ENCODE measurements around the gene CBFB. TPM values are rescaled to one million over a fixed set of nuclear protein-coding genes. Genes with fewer than 3 reads are reported as not detected.
"Not testable (repeated sequence)": the region's sequence is repeated elsewhere in the genome, so short reads cannot be mapped to it uniquely, and the experiment has no call there.

Gene CBFB
- total and polyA plus RNA-seq, 10 donors: 22.7 to 80.4 (median 58.4) TPM

DNA sequence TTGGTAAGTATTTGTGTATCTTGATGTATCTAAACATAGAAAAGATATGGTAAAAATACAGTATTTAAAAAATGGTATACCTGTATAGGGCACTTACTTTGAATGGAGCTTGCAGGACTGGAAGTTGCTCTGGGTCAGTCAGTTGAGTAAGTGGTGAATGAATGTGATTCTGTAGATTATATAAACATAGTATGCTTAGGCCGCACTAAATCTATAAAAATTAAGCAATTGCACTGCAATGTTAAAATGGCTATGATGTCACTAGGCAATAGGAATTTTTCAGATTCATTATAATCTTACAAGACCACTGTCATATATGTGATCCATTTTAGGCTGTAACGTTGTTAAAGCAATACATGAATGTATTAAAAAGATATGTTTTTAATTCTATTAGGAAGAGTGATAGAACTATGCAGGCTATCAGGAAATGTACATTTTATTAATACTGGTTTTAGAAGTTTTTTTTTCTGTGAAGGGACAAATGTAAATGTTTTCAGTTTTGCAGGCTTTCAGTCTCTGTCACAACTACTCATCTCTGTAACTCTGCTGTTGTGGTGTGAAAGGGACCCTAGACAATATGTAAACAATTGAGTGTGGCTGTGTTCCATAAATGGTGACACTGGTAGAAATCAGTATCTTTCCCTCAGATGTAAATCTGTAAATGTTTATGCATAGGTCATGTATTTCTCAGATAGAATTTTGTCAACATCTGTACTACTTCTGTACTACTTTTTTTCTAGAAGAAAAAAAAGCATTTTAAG lies 10.5 kb downstream of the CBFB start:
- Histone ChIP-seq H3K9me3 (no peaks in the 10 kb centered on the region), H3K27ac (no peak overlapping the region), H3K27me3 (replicated peaks in 1 of 7) (no peaks in the 10 kb centered on the region), H3K4me1 (peaks cover 0 to 57% (median 18%) of the 10 kb centered on the region in 6 donors), H3K4me3 (no peak overlapping the region), H3K36me3 (peaks cover 0 to 66% (median 14%) of the 10 kb centered on the region in 6 donors)
- intact Hi-C loops (cut with DNase I; ENCODE audit: low total_unique reads): no loop called here
- DNase-seq: no peak
- no peak for TF ChIP-seq POLR2A (IDR thresholded peaks at IDR 0.05)
- TF ChIP-seq, protein P1, sequence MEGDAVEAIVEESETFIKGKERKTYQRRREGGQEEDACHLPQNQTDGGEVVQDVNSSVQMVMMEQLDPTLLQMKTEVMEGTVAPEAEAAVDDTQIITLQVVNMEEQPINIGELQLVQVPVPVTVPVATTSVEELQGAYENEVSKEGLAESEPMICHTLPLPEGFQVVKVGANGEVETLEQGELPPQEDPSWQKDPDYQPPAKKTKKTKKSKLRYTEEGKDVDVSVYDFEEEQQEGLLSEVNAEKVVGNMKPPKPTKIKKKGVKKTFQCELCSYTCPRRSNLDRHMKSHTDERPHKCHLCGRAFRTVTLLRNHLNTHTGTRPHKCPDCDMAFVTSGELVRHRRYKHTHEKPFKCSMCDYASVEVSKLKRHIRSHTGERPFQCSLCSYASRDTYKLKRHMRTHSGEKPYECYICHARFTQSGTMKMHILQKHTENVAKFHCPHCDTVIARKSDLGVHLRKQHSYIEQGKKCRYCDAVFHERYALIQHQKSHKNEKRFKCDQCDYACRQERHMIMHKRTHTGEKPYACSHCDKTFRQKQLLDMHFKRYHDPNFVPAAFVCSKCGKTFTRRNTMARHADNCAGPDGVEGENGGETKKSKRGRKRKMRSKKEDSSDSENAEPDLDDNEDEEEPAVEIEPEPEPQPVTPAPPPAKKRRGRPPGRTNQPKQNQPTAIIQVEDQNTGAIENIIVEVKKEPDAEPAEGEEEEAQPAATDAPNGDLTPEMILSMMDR (IDR thresholded peaks at IDR 0.05 in 8 of 11, conservative IDR thresholded peaks at IDR 0.05 in 3 of 11): no peak
- TF ChIP-seq POLR2AphosphoS5 (IDR thresholded peaks at IDR 0.05): no peak
- WGBS, 5 donors: 82 to 96% (median 91%) methylated on average over 2 of the region's 2 CpGs

- Histone ChIP-seq H3K27ac (no peak overlapping the region), H3K4me3 (no peak overlapping the region), H3K36me3 (peaks cover 0 to 73% (median 14%) of the 10 kb centered on the region in 6 donors), H3K4me1 (peaks cover 0 to 50% (median 12%) of the 10 kb centered on the region in 6 donors), H3K27me3 (replicated peaks in 1 of 7) (no peaks in the 10 kb centered on the region), H3K9me3 (no peaks in the 10 kb centered on the region)
- DNase-seq: no peak
- intact Hi-C loops (cut with DNase I; ENCODE audit: low total_unique reads): no loop called here
- TF ChIP-seq POLR2AphosphoS5 (IDR thresholded peaks at IDR 0.05) (no peak), POLR2A (IDR thresholded peaks at IDR 0.05) (no peak)
- WGBS, 5 donors: 39 to 77% (median 58%) methylated on average over 2 of the region's 2 CpGs
These were observed 11.2 kb downstream of the CBFB start for GRCh38 chr16:67040166-67040565.

DNA sequence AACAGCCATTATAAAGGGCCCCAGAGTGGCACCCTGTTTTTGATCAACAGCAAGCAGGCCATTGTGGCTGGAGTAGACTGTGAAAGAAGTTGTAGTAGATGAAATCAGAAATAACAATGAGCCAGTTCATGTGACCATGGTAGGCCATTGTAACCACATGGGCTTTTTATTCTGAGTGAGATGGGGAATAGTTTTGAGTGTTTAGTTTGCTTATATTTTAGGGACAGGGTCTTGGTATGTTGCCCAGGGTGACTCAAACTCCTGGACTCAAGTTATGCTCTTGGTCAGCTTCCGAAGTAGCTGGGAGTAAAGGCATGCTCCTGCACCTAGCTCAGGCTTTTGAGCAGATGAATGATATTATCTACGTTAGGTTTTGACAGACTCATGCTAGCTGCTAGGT lies 12.0 kb downstream of the CBFB start:
- Histone ChIP-seq H3K27me3 (replicated peaks in 1 of 7) (no peaks in the 10 kb centered on the region), H3K9me3 (no peaks in the 10 kb centered on the region), H3K4me1 (peaks cover 0 to 43% (median 6%) of the 10 kb centered on the region in 6 donors), H3K27ac (no peak overlapping the region), H3K36me3 (peaks cover 0 to 79% (median 14%) of the 10 kb centered on the region in 6 donors), H3K4me3 (no peak overlapping the region)
- no peak for DNase-seq
- intact Hi-C loops (cut with DNase I; ENCODE audit: low total_unique reads): no loop called here
- 89 to 98% (median 96%) methylated on average over 2 of the region's 2 CpGs for WGBS, 5 donors
- TF ChIP-seq, protein P1 (IDR thresholded peaks at IDR 0.05 in 8 of 11, conservative IDR thresholded peaks at IDR 0.05 in 3 of 11): no peak
- TF ChIP-seq POLR2AphosphoS5 (IDR thresholded peaks at IDR 0.05) (no peak), POLR2A (IDR thresholded peaks at IDR 0.05) (no peak)

- peaks cover 0 to 37% (median 1%) of the 10 kb centered on the region in 6 donors for H3K4me1 ChIP-seq
- H3K27me3 ChIP-seq (replicated peaks in 1 of 7); DNase-seq; H3K27ac ChIP-seq; intact Hi-C loops (cut with DNase I; ENCODE audit: low total_unique reads); H3K9me3 ChIP-seq; H3K4me3 ChIP-seq: not testable (repeated sequence)
- peaks cover 0 to 84% (median 16%) of the 10 kb centered on the region in 6 donors for H3K36me3 ChIP-seq
- 93 to 98% (median 98%) methylated on average over 4 of the region's 4 CpGs for WGBS, 5 donors
These were observed 12.6 kb downstream of the CBFB start for GRCh38 chr16:67041520-67041919.

DNA sequence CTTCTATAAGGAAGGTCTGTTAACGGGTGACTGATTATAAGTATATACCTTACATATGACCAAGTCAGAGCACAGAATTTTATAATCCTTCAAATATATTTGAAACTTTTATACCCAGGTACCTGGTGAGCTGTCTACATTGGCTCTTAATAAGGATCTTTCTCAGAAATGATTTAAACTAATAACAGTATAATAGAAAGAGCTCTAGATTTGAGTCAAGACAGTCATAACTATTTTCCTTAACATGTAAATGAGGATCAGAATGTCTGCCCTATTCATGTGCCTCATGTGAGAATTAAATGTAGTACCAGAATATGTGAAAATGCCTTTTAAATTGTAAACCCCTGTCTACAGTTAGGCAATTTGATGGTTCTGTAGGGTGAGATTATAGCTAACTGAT lies 14.5 kb downstream of the CBFB start:
- H3K36me3 ChIP-seq: peaks cover 0 to 80% (median 14%) of the 10 kb centered on the region in 6 donors
- DNase-seq: no peak
- intact Hi-C loops (cut with DNase I; ENCODE audit: low total_unique reads): no loop called here
- H3K27ac ChIP-seq: no peak overlapping the region
- no peaks in the 10 kb centered on the region for H3K9me3 ChIP-seq
- WGBS, 5 donors: 92 to 100% (median 96%) methylated on average over 1 of the region's 1 CpG
- no peak overlapping the region for H3K4me3 ChIP-seq
- H3K4me1 ChIP-seq: peaks cover 0 to 21% (median 0%) of the 10 kb centered on the region in 6 donors
- H3K27me3 ChIP-seq (replicated peaks in 1 of 7): no peaks in the 10 kb centered on the region
- TF ChIP-seq POLR2AphosphoS5 (IDR thresholded peaks at IDR 0.05) (no peak), POLR2A (IDR thresholded peaks at IDR 0.05) (no peak)
- TF ChIP-seq, protein P1 (IDR thresholded peaks at IDR 0.05 in 8 of 11, conservative IDR thresholded peaks at IDR 0.05 in 3 of 11): no peak
